Chondrocyte (in vitro differentiated cells): ENCODE results near the gene MAP7D1. TPM values are rescaled to one million over a fixed set of nuclear protein-coding genes. Genes with fewer than 3 reads are reported as not detected.

Source experiments
- DNase-seq: peaks from one replicate; pipeline ENCODE4 v3.0.0; 2021; ENCODE audit warnings: mixed read lengths, low spot score
- H3K27ac Mint-ChIP-seq: one replicate; pipeline ENCODE4 v1.8.0; 2021; ENCODE audit warnings: mild to moderate bottlenecking, moderate library complexity, mixed read lengths; ENCODE audit not compliant: unreplicated experiment
- H3K27me3 Mint-ChIP-seq: 2 replicates; pipeline ENCODE4 v1.8.0; 2021; ENCODE audit warnings: low read depth, mixed read lengths
- H3K36me3 Mint-ChIP-seq: 2 replicates; pipeline ENCODE4 v1.8.0; 2021; ENCODE audit warnings: low read depth, mixed read lengths
- H3K4me1 Mint-ChIP-seq: 2 replicates; pipeline ENCODE4 v1.8.0; 2021; ENCODE audit warnings: low read depth, mild to moderate bottlenecking, mixed read lengths
- H3K4me3 Mint-ChIP-seq: one replicate; pipeline ENCODE4 v1.8.0; 2021; ENCODE audit warnings: mild to moderate bottlenecking, moderate library complexity, mixed read lengths; ENCODE audit not compliant: unreplicated experiment
- H3K9me3 Mint-ChIP-seq: 2 replicates; pipeline ENCODE4 v1.8.0; 2021; ENCODE audit warnings: low read depth, mixed read lengths
- total RNA-seq: library from RNA; stranded (reverse); gene quantifications from 3 replicates; pipeline ENCODE4 v1.2.1, GENCODE V29; 2021
- TF ChIP-seq, protein P1 (sequence below): fragments of 200-600 bp; sonication (generic); IDR thresholded peaks from 2 replicates; pipeline ENCODE4 v1.5.0; 2021; ENCODE audit warnings: antibody characterized with exemption, mild to moderate bottlenecking, moderate library complexity

Gene MAP7D1
- total RNA-seq, 1 donor from 2014 or later: 177 TPM

DNA sequence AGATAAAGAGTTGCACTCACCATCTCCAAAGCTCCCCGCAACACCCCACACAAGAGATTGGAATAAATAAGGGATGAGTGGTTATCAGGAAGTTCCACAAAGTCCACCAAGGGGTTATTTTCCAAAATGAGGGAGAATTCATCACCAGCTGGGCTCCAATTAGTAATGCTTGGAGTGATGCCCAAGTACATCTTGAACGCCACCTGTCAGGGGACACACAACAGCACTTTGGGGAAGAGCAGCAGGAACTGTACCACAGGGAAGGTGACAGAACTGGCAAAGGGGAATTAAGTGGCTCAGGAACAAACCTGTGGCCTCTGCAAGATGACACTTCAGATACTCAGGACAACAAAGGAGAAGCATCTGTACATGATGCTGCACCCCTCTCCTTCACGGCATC, 18.2 kb upstream of the MAP7D1 start:
- H3K4me1 Mint-ChIP-seq: peaks cover 67% of the 10 kb centered on the region
- no peaks in the 10 kb centered on the region for H3K9me3 Mint-ChIP-seq
- TF ChIP-seq, protein P1, sequence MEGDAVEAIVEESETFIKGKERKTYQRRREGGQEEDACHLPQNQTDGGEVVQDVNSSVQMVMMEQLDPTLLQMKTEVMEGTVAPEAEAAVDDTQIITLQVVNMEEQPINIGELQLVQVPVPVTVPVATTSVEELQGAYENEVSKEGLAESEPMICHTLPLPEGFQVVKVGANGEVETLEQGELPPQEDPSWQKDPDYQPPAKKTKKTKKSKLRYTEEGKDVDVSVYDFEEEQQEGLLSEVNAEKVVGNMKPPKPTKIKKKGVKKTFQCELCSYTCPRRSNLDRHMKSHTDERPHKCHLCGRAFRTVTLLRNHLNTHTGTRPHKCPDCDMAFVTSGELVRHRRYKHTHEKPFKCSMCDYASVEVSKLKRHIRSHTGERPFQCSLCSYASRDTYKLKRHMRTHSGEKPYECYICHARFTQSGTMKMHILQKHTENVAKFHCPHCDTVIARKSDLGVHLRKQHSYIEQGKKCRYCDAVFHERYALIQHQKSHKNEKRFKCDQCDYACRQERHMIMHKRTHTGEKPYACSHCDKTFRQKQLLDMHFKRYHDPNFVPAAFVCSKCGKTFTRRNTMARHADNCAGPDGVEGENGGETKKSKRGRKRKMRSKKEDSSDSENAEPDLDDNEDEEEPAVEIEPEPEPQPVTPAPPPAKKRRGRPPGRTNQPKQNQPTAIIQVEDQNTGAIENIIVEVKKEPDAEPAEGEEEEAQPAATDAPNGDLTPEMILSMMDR: no peak
- no peaks in the 10 kb centered on the region for H3K27me3 Mint-ChIP-seq
- no peak for DNase-seq
- H3K27ac Mint-ChIP-seq: peak overlapping the region; percentile 90
- H3K4me3 Mint-ChIP-seq: no peak overlapping the region
- H3K36me3 Mint-ChIP-seq: peaks cover 6% of the 10 kb centered on the region

DNA sequence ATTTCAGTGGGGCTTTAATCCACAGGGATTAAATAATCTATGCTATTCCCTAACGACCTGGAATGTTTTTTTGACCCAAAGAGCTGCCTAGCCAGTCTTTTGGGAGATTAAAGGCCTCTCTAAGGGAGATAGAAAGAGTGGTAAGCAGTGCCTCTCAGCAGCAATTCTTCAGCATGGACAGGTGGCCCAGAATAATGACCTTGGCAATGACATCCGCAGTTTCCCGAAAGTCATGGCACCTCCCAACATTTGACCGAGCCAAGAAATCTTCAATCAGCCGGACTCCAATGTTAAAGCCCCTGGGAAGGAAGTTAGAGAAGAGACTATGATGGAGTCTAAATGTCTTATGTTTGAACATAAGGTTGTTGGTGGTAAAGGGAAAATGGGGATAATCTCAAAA, 16.4 kb upstream of the MAP7D1 start:
- Mint-ChIP-seq H3K27ac (no peak overlapping the region), H3K27me3 (no peaks in the 10 kb centered on the region), H3K4me3 (no peak overlapping the region), H3K36me3 (peaks cover 6% of the 10 kb centered on the region), H3K4me1 (peaks cover 55% of the 10 kb centered on the region), H3K9me3 (no peaks in the 10 kb centered on the region)
- DNase-seq: no peak
- TF ChIP-seq, protein P1: no peak

DNA sequence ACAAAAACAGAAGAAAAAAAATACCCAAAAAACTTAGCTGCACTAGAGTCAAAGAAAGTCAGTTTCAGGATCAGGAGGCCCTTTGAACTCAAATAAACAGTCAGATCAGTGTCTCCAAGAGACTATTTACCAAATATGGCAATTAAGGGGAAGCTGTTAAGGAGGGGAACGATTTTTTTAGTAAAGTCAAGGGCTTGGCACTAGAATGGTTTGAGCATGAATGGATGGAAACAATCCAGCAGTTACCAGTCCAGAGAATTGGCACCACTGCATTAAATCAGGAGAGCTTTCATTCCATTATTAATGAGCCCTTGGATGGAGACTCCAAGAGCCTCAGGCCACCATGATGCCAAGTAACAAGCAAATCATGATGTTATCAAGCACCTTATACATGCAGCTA, 13.8 kb upstream of the MAP7D1 start:
- peaks cover 32% of the 10 kb centered on the region for H3K4me1 Mint-ChIP-seq
- no peak for DNase-seq
- H3K9me3 Mint-ChIP-seq: no peaks in the 10 kb centered on the region
- H3K27me3 Mint-ChIP-seq: no peaks in the 10 kb centered on the region
- TF ChIP-seq, protein P1: no peak
- H3K36me3 Mint-ChIP-seq: peaks cover 6% of the 10 kb centered on the region
- H3K4me3 Mint-ChIP-seq: no peak overlapping the region
- H3K27ac Mint-ChIP-seq: peak overlapping the region; percentile 66

DNA sequence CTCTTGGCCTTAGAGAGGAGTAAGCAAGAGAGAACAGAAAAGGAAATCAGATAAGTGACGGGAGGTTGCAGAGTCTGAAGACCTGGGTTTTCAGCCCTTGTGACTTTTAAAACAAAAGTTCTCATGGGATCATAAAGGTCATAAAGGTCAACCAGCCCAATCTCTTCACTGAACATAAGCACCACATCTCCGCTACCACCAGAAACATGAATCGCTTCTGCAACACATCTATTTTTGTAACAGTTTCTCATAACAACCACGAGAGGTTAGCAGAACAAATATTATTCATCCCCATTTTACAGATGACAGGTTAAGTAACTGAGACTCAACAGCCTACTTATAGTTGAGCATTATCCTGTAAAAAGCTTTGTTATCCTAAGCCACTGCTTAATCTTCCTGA, 12.5 kb upstream of the MAP7D1 start:
- no peak for DNase-seq
- H3K27ac Mint-ChIP-seq: no peak overlapping the region
- TF ChIP-seq, protein P1: no peak
- no peak overlapping the region for H3K4me3 Mint-ChIP-seq
- no peaks in the 10 kb centered on the region for H3K27me3 Mint-ChIP-seq
- peaks cover 1% of the 10 kb centered on the region for H3K36me3 Mint-ChIP-seq
- no peaks in the 10 kb centered on the region for H3K9me3 Mint-ChIP-seq
- H3K4me1 Mint-ChIP-seq: peaks cover 36% of the 10 kb centered on the region

DNA sequence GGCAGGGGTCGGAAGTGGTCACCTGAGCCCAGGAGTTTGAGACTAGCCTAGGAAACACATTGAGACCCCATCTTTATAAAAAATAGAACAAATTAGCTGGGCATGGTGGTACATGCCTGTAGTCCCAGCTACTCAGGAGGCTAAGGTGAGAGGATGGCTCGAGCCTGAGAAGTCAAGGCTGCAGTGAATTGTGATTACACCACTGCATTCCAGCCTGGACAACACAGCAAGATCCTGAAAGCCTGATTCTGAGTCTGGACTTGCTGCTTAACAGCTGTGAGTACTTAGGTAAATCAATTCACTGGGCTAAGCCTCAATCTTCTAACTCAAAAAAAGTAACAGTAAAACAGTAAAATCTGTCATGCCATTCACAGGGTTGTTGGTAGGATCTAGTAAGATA, 11.5 kb upstream of the MAP7D1 start:
- Mint-ChIP-seq H3K27me3 (no peaks in the 10 kb centered on the region), H3K36me3 (peaks cover 1% of the 10 kb centered on the region), H3K4me1 (peaks cover 43% of the 10 kb centered on the region), H3K27ac (peak overlapping the region; percentile 41), H3K4me3 (no peak overlapping the region), H3K9me3 (no peaks in the 10 kb centered on the region)
- no peak for DNase-seq
- TF ChIP-seq, protein P1: no peak
